NT2/D1 (cell line): Measurements from ENCODE around the gene KIF24.

Experiments used
- DNase-seq: peaks from one replicate; pipeline ENCODE4 v3.0.0-alpha.2; 2011; ENCODE audit warnings: low read depth, low spot score
- H3K27me3 ChIP-seq: 2 replicates; pipeline ENCODE4 v1.6.0; 2011; ENCODE audit warnings: mild to moderate bottlenecking; ENCODE audit not compliant: insufficient read length, insufficient read depth
- H3K36me3 ChIP-seq: 2 replicates; pipeline ENCODE4 v1.6.1; 2011; ENCODE audit warnings: mild to moderate bottlenecking, low read length, mixed read lengths; ENCODE audit not compliant: insufficient read depth, insufficient read length
- H3K4me1 ChIP-seq: 2 replicates; pipeline ENCODE4 v1.5.1; 2011; ENCODE audit not compliant: insufficient read depth, insufficient read length
- H3K4me3 ChIP-seq: 2 replicates; pipeline ENCODE4 v1.5.1; 2011; ENCODE audit warnings: low read depth; ENCODE audit not compliant: insufficient read length
- H3K9ac ChIP-seq: 2 replicates; pipeline ENCODE4 v1.6.0; 2011; ENCODE audit warnings: low read depth; ENCODE audit not compliant: insufficient read length
- H3K9me3 ChIP-seq: 2 replicates; pipeline ENCODE4 v1.5.1; 2011; ENCODE audit warnings: mild to moderate bottlenecking, low read length; ENCODE audit not compliant: insufficient read depth
- SUZ12 ChIP-seq: IDR thresholded peaks from 2 replicates; pipeline ENCODE4 v1.6.1; 2011; ENCODE audit not compliant: insufficient read length, insufficient read depth; ENCODE audit errors: extremely low read depth
- YY1 ChIP-seq: IDR thresholded peaks from 2 replicates; pipeline ENCODE4 v1.6.1; 2011; ENCODE audit not compliant: insufficient read length, insufficient read depth
- ZNF274 ChIP-seq: IDR thresholded peaks from 2 replicates; pipeline ENCODE4 v1.6.1; 2011; ENCODE audit warnings: mild to moderate bottlenecking, low read depth, low read length

The KIF24 gene

GRCh38 chr9:34291023-34291422 lies 38.0 kb downstream of the KIF24 start:
- Histone ChIP-seq H3K9me3 (no peaks in the 10 kb centered on the region), H3K4me3 (no peak overlapping the region), H3K4me1 (no peaks in the 10 kb centered on the region), H3K27me3 (no peaks in the 10 kb centered on the region), H3K9ac (no peak overlapping the region), H3K36me3 (peaks cover 7% of the 10 kb centered on the region)
- no peak for TF ChIP-seq ZNF274
- TF ChIP-seq SUZ12: no peak
- TF ChIP-seq YY1: no peak
- DNase-seq: no peak

GRCh38 chr9:34289159-34289558 lies 39.9 kb downstream of the KIF24 start:
- Histone ChIP-seq H3K9me3 (no peaks in the 10 kb centered on the region), H3K36me3 (peaks cover 13% of the 10 kb centered on the region), H3K4me3 (no peak overlapping the region), H3K4me1 (no peaks in the 10 kb centered on the region), H3K27me3 (no peaks in the 10 kb centered on the region), H3K9ac (no peak overlapping the region)
- no peak for TF ChIP-seq YY1
- TF ChIP-seq ZNF274: no peak
- TF ChIP-seq SUZ12: no peak
- no peak for DNase-seq

- H3K4me3 ChIP-seq: no peak overlapping the region
Observed at GRCh38 chr9:34282096-34282495, 47.0 kb downstream of the KIF24 start.

GRCh38 chr9:34279411-34279810 lies 49.7 kb downstream of the KIF24 start:
- no peak for DNase-seq
- TF ChIP-seq SUZ12: no peak
- no peak for TF ChIP-seq ZNF274
- no peak for TF ChIP-seq YY1

More at GRCh38 chr9:34282096-34282495, 47.0 kb downstream of the KIF24 start:
- no peak for DNase-seq
- Histone ChIP-seq H3K4me1 (no peaks in the 10 kb centered on the region), H3K9me3 (no peaks in the 10 kb centered on the region), H3K36me3 (peaks cover 6% of the 10 kb centered on the region), H3K9ac (no peak overlapping the region), H3K27me3 (no peaks in the 10 kb centered on the region)
- TF ChIP-seq SUZ12 (no peak), ZNF274 (no peak), YY1 (no peak)

More at GRCh38 chr9:34279411-34279810, 49.7 kb downstream of the KIF24 start:
- no peaks in the 10 kb centered on the region for H3K4me1 ChIP-seq
- H3K9me3 ChIP-seq: no peaks in the 10 kb centered on the region
- H3K36me3 ChIP-seq: no peaks in the 10 kb centered on the region
- no peak overlapping the region for H3K4me3 ChIP-seq
- H3K27me3 ChIP-seq: no peaks in the 10 kb centered on the region
- H3K9ac ChIP-seq: no peak overlapping the region
